ENCODE data around the gene BRD4. TPM values are rescaled to one million over a fixed set of nuclear protein-coding genes. Genes with fewer than 3 reads are reported as not detected.
A peak's percentile ranks its signal among the peaks of the same experiment; 100 is the strongest.

The BRD4 gene
- total RNA-seq, 1 donor from 2014 or later = 11.4 TPM

DNA sequence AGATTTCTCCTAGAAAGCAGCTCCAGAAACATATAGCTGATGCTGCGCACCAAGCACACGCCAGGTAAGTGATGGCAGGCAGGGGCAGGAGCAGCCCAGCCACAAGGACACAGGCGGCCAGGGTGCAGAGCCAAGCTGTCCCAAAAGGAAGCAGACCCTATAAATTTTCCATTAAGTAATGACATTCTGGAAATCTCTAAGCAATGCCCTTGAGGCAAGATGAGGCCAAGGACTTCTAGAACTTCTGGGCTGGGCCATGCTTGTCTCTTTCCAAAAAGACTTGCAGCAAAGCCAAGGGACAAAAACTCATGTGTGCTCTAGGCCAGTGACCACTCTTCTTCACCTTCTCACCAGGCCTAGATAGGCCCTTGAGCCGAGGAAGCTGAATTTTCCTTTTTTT lies 57.9 kb downstream of the BRD4 start:
- no peak for DNase-seq (ENCODE audit: low spot score in 2 of 2)
- no peak for FAIRE-seq

DNA sequence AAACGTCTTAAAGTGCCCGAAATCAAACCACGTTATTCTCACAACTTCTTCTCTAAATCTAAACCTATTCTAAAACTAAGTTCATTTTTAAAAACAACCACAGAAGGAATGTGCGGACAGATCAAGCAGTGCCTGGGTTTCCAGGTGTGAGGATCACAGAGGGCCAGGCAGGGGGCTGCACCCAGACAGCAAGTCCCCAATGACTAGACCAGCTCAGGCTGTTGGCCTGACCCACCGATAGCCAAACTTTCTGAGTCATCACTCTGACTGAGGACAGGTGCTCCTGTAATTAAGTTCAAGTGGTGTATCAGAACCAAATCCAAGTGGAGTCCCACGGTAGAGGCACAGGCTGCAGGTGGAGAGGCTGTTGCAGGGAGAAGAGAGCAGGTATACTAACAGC lies 62.5 kb downstream of the BRD4 start:
- DNase-seq (ENCODE audit: low spot score in 2 of 2) (no peak), FAIRE-seq (no peak)

DNA sequence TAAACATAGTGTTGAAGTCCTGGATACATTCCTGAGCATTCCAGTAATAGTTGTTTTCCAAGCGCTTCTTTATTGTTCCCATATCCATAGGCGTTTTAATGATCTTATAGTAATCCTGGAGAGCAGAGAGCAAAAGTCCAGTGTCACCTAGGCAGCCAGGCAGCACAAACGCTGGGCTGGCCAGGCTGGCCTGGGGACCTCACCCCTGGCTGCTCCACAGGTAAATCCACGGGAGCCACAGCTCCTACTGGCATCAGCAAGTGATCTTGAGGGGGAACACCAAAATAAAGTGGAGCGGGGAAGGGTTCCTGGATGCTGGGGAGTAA lies 63.4 kb downstream of the BRD4 start:
- no peak for DNase-seq (ENCODE audit: low spot score in 2 of 2)

DNA sequence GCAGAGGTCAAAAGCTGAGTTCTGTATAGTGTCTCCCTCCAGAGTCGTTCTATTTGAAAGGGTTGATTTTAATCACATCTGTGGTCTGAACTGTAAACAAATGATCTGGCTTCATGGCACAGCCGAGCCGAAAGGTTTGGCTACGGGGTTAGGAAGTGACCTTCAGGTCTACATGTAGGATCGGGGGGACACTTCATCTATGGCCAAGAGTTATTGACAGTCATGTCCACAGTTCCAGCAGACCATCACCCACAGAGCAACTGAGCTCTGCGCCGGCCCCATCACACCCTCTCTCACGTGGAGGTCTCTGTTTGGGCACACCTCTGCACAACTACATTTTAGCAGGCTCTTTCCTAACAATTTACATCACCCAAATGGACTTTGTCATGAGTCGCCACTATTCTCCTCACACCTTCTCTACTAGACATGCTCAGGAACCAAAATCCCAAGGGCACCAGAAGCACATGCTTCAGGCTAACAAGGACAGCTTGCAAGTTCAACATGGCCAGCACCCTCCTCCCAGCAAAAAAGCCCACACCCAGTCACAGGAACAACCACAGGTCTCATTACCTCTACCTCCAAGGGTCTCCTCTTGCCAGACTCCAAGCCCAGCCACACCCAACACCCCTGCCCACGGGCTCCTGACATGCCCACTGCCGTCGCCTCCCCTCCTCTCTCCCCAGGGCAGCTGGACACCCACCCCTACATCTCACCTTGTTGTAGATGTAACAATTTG lies 64.0 kb downstream of the BRD4 start:
- no peak for FAIRE-seq
- no peak for DNase-seq (ENCODE audit: low spot score in 2 of 2)

More for the DNA sequence above, 63.4 kb downstream of the BRD4 start:
- no peak for FAIRE-seq

GRCh38 chr19:15266683-15267082 lies 65.7 kb downstream of the BRD4 start:
- FAIRE-seq (no peak), DNase-seq (ENCODE audit: low spot score in 2 of 2) (no peak)

- FAIRE-seq (no peak), DNase-seq (ENCODE audit: low spot score in 2 of 2) (peak; percentile 80 to 91)
Measured at GRCh38 chr19:15265850-15266248, 66.5 kb downstream of the BRD4 start.

DNA sequence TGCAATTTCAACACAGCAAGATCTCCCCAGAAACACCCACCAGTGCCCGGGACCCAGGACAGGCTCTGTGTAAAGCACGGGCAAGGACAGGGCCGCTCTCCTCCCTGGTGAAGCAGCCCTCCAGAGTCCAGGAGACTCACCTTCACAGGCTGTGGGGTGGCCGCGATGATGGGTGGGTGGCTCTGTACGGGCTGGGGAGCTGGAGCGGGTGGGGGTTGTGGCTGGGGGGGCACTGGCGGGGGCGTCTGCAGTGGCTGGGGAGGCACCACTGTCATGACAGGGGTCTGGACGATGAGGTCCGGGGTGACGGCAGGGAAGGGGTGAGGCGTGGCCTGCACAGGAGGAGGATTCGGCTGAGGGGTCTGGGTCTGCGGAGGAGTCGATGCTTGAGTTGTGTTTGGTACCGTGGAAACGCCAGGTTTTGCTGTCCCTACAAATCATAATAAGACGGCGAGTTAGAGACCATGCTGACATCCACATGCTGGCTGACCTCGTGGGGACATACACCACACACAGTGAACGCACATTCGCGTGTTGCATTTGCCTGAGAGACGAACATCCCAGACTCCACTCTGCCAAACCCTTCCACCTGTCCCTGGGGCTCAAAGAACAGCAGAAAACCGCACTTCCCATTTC lies 67.0 kb downstream of the BRD4 start:
- no peak for DNase-seq (ENCODE audit: low spot score in 2 of 2)
- no peak for FAIRE-seq

GRCh38 chr19:15264933-15265206 lies 67.5 kb downstream of the BRD4 start:
- FAIRE-seq (no peak), DNase-seq (ENCODE audit: low spot score in 2 of 2) (no peak)

- FAIRE-seq (no peak), DNase-seq (ENCODE audit: low spot score in 2 of 2) (peak; percentile 61 to 70)
Measured at GRCh38 chr19:15264061-15264932, 68.0 kb downstream of the BRD4 start.

DNA sequence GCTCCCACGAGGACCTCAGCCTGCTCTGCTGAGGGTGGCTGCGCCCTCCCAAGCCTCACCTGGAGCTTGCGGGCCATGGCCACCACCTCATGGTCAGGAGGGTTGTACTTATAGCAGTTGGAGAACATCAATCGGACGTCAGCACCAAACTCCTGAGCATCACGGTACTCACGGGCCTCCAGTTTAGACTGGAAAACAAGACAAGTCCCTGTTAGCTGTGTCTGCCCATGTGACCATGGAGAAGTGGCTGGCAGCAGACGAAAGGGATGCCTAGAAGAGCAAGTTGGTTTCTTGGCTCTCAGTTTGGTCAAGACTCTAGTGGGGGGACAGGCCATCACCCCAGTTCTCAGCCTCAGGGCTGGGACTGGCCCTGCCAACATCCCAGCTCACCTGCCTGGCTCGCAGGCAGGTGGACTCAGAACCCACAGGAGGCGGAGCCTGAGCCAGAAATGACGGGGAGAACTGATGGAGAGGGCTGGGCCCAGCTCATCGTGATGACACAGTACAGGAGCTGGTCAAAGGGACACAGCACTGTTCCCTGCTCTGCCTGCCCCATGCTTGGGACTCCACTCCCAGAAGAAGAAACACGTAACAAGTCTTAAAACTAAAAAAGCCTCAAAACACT lies 68.9 kb downstream of the BRD4 start:
- DNase-seq (ENCODE audit: low spot score in 2 of 2) (no peak), FAIRE-seq (no peak)

GRCh38 chr19:15262011-15262410 lies 70.3 kb downstream of the BRD4 start:
- DNase-seq (ENCODE audit: low spot score in 2 of 2) (no peak), FAIRE-seq (no peak)

DNA sequence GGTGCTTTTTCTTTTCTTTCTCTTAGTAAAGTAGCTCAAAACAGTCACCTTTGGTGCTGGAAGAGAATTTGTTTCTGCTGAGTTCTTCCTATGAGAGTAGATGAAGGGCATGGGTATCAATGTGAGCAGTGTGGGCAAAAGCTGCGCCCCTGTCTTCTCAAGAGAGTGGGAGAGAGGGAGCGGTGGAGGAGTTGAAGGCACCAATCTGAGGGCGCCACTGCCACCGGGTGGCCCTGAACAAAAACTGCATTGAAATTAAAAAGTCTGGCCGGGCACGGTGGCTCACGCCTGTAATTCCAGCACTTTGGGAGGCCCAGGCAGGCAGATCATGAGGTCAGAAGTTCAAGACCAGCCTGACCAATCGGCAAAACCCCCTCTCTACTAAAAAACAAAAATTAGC lies 71.4 kb downstream of the BRD4 start:
- FAIRE-seq (no peak), DNase-seq (ENCODE audit: low spot score in 2 of 2) (no peak)

GRCh38 chr19:15259907-15260306 lies 72.4 kb downstream of the BRD4 start:
- DNase-seq (ENCODE audit: low spot score in 2 of 2) (no peak), FAIRE-seq (no peak)

GRCh38 chr19:15257782-15258181 lies 74.6 kb downstream of the BRD4 start:
- DNase-seq (ENCODE audit: low spot score in 2 of 2) (no peak), FAIRE-seq (no peak)

DNA sequence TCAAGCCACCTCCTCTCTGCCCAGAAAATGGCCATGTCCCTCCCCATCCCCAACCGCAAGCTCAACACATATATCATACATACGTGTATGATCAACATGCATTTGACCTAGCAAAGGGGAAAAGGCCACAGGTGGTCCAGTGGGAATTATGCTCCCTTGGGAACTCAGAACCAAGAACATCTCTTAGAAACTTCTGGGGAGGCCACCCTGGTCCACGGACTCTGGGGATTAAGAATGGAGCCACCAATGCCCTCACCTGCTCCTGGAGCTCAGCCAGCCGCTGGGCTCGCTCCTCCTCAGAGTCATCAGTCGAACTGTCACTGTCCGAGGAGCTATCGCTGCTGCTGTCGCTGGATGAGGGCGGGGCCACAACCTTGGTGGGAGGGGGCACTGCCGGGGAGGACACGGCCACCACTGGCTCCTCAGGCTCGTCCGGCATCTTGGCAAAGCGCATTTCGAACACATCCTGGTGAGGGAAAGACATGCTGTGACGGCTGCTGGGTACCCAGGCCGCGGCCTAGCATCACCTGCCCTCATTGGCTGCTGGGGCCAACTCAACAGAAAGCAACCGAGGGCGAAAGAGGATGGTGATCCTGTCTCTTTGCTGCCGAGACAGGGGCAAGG lies 75.5 kb downstream of the BRD4 start:
- FAIRE-seq (no peak), DNase-seq (ENCODE audit: low spot score in 2 of 2) (no peak)

GRCh38 chr19:15255359-15255990 lies 76.9 kb downstream of the BRD4 start:
- DNase-seq (ENCODE audit: low spot score in 2 of 2) (no peak), FAIRE-seq (no peak)

- DNase-seq (ENCODE audit: low spot score in 2 of 2) = no peak
- no peak for FAIRE-seq
Measured at GRCh38 chr19:15254547-15254946, 77.8 kb downstream of the BRD4 start.

DNA sequence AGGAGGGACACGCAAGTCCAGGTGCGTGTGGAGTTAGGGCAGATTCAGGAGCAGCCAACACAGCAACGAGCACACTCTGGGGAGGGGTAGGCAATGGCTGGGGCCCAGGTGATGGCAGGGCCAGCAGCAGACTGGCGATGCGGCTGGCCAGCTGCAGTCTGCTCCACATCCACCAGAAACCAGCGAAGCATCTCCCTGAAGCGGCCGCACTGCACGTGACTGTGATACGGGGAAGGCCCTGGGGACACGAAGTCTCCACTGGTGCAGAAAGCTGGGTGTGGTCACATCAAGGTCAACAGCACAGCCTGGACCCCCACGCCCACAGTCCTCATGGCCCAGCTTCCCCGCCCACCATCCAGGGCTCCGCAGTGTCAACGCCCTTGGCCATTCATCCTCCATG lies 78.8 kb downstream of the BRD4 start:
- no peak for FAIRE-seq

DNA sequence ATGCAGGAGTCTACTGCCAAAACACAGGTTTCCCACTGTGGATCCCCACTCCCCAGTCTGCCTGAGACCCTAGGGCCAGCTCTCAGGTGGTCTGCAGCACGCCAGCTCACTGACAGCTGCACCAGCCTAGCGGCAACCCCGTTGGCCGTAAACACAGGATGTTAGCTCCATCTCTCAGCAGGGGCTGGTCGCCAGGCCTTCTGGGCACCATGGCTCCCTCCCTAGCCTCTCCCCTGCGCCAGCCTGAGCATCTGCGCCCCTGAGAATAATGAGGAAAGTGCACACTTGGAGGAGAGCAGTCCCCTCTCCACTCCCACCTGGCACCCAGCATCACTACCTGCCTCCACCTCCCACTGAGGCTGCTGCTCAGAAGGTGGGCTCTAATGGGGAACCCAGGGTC lies 79.3 kb downstream of the BRD4 start:
- no peak for FAIRE-seq
- no peak for DNase-seq (ENCODE audit: low spot score in 2 of 2)

More for the DNA sequence above, 78.8 kb downstream of the BRD4 start:
- DNase-seq (ENCODE audit: low spot score in 2 of 2) = no peak

GRCh38 chr19:15252398-15253018 lies 79.8 kb downstream of the BRD4 start:
- peak; percentile 51 to 69 for DNase-seq (ENCODE audit: low spot score in 2 of 2)
- no peak for FAIRE-seq

Measured in frontal cortex (tissue), 4 donors.